SK-N-SH (cell line): ENCODE measurements around the gene ADAMTS6. TPM values are rescaled to one million over a fixed set of nuclear protein-coding genes. Genes with fewer than 3 reads are reported as not detected.

Experiments
- CTCF ChIA-PET: fragments of 300-600, 350-600 bp; formaldehyde crosslinking; extraction: SDS; loops from one replicate; lab custom pipeline; 2021; lab: Yijun Ruan, JAX
- POLR2A ChIA-PET: fragments of 350-600 bp; sonication (Branson Sonifier 250); formaldehyde crosslinking; extraction: SDS; loops from one replicate; lab custom pipeline; 2020; ENCODE audit warnings: antibody characterized with exemption, inconsistent platforms; lab: Yijun Ruan, JAX
- DNase-seq: peaks from one replicate; pipeline ENCODE4 v3.0.0; 2012
- H2AFZ ChIP-seq: fragments of 200-600 bp; sonication (generic); 2 replicates; pipeline ENCODE4 v1.8.1; 2016; ENCODE audit warnings: antibody characterized with exemption, mild to moderate bottlenecking, low read depth
- H3F3A ChIP-seq: fragments of 200-600 bp; sonication (generic); replicated peaks from 2 replicates; pipeline ENCODE3; 2016; ENCODE audit warnings: antibody characterized with exemption, mild to moderate bottlenecking; ENCODE audit not compliant: insufficient read depth
- H3K27ac ChIP-seq, 2 experiments: fragments of 200-500 bp in 1 of 2; fragments of 200-600 bp in 1 of 2; sonication (Bioruptor generic) in 1 of 2; sonication (generic), shearing (Covaris generic) in 1 of 2; 2 replicates each; pipeline versions ENCODE4 v1.5.1 to v1.6.1; 2014 to 2016; ENCODE audit warnings: low read depth in 2 of 2, inconsistent platforms in 1 of 2, low read length in 1 of 2, mild to moderate bottlenecking in 1 of 2, mixed read lengths in 1 of 2
- H3K27me3 ChIP-seq: fragments of 200-600 bp; sonication (generic), shearing (Covaris generic); 2 replicates; pipeline ENCODE4 v1.6.1; 2016; ENCODE audit warnings: mixed run types; ENCODE audit not compliant: insufficient read depth
- H3K36me3 ChIP-seq, 2 experiments: fragments of 200-500 bp in 1 of 2; fragments of 200-600 bp in 1 of 2; sonication (Bioruptor generic) in 1 of 2; sonication (generic) in 1 of 2; replicated peaks in 1 of 2; 2 replicates each; pipeline versions ENCODE3 to v1.5.1; 2014 to 2016; ENCODE audit warnings: low read length in 1 of 2, mild to moderate bottlenecking in 1 of 2; ENCODE audit not compliant: insufficient read depth in 2 of 2, control insufficient read depth in 1 of 2
- H3K4me1 ChIP-seq, 2 experiments: fragments of 200-500 bp in 1 of 2; fragments of 200-600 bp in 1 of 2; sonication (Bioruptor generic) in 1 of 2; sonication (generic), shearing (Covaris generic) in 1 of 2; 2 replicates each; pipeline versions ENCODE4 v1.5.1 to v1.6.1; 2014 to 2016; ENCODE audit warnings: low read depth in 1 of 2, low read length in 1 of 2, mixed run types in 1 of 2; ENCODE audit not compliant: insufficient read depth in 2 of 2, control insufficient read depth in 1 of 2
- H3K4me2 ChIP-seq: fragments of 200-600 bp; sonication (generic), shearing (Covaris generic); 2 replicates; pipeline ENCODE4 v1.6.1; 2017; ENCODE audit warnings: mixed run types
- H3K4me3 ChIP-seq, 2 experiments: fragments of 200-500 bp in 1 of 2; fragments of 200-600 bp in 1 of 2; sonication (Bioruptor generic) in 1 of 2; sonication (generic), shearing (Covaris generic) in 1 of 2; 2 replicates each; pipeline versions ENCODE4 v1.5.1 to v1.8.1; 2014 to 2016; ENCODE audit warnings: low read depth in 2 of 2, inconsistent platforms in 1 of 2, low read length in 1 of 2, mild to moderate bottlenecking in 1 of 2, mixed read lengths in 1 of 2, moderate library complexity in 1 of 2
- H3K79me2 ChIP-seq: fragments of 200-600 bp; sonication (generic); 2 replicates; pipeline ENCODE4 v1.8.1; 2017; ENCODE audit warnings: mild to moderate bottlenecking; ENCODE audit not compliant: insufficient read depth
- H3K9ac ChIP-seq: fragments of 200-600 bp; sonication (generic); 2 replicates; pipeline ENCODE4 v1.6.1; 2017; ENCODE audit warnings: mixed run types
- H3K9me2 ChIP-seq: fragments of 200-600 bp; sonication (generic); 2 replicates; pipeline ENCODE4 v1.6.1; 2017; ENCODE audit warnings: mixed run types
- H3K9me3 ChIP-seq: fragments of 200-600 bp; sonication (generic); 2 replicates; pipeline ENCODE4 v1.6.1; 2017; ENCODE audit warnings: mixed run types, mild to moderate bottlenecking, moderate library complexity
- H4K20me1 ChIP-seq: fragments of 200-600 bp; sonication (generic); 2 replicates; pipeline ENCODE4 v1.6.1; 2017; ENCODE audit warnings: mild to moderate bottlenecking, mixed run types; ENCODE audit not compliant: insufficient read depth
- CTCF ChIP-seq: fragments of 200-600 bp; sonication (generic); IDR thresholded peaks from 2 replicates; pipeline ENCODE4 v1.6.1; 2017; ENCODE audit warnings: antibody characterized with exemption, mild to moderate bottlenecking, moderate library complexity
- EZH2phosphoT487 ChIP-seq: fragments of 200-600 bp; sonication (generic); IDR thresholded peaks from 2 replicates; pipeline ENCODE4 v1.6.1; 2017; ENCODE audit warnings: low read depth, mixed run types, mild to moderate bottlenecking, antibody characterized with exemption, moderate library complexity, borderline replicate concordance
- FOSL2 ChIP-seq: IDR thresholded peaks from 2 replicates; pipeline ENCODE4 v1.4.0; 2012; ENCODE audit warnings: low read depth, mild to moderate bottlenecking, moderate library complexity, borderline replicate concordance
- GABPA ChIP-seq: IDR thresholded peaks from 2 replicates; pipeline ENCODE4 v1.4.0; 2012; ENCODE audit warnings: low read depth, mild to moderate bottlenecking
- NFIC ChIP-seq: IDR thresholded peaks from 2 replicates; pipeline ENCODE4 v1.4.0; 2012; ENCODE audit warnings: borderline replicate concordance
- NRF1 ChIP-seq: IDR thresholded peaks from 2 replicates; pipeline ENCODE4 v1.6.1; 2012; ENCODE audit warnings: low read depth, mild to moderate bottlenecking, low read length
- RFX5 ChIP-seq: IDR thresholded peaks from 2 replicates; pipeline ENCODE4 v1.6.1; 2012; ENCODE audit warnings: mild to moderate bottlenecking, improper control_type of control experiment, low read length
- RXRA ChIP-seq: IDR thresholded peaks from 2 replicates; pipeline ENCODE4 v1.4.0; 2012; ENCODE audit warnings: low read depth, mild to moderate bottlenecking, borderline replicate concordance
- USF1 ChIP-seq: IDR thresholded peaks from 2 replicates; pipeline ENCODE4 v1.4.0; 2012; ENCODE audit warnings: low read depth, borderline replicate concordance
- WGBS: methylation state at CpG from one replicate; pipeline ENCODE4 v1.1.6; 2017; ENCODE audit warnings: low lambda C conversion rate; 5-methylcytosine and 5-hydroxymethylcytosine counted together
- polyA plus RNA-seq, 3 experiments: library from polyadenylated mRNA; depleted of rRNA; stranded (reverse); fragments of >200 nt; gene quantifications; 2 replicates each; pipeline ENCODE4 v1.2.3, GENCODE V29; 2012
- TF ChIP-seq, protein P1 (sequence below): IDR thresholded peaks from 2 replicates; pipeline ENCODE4 v1.6.1; 2012; ENCODE audit warnings: mild to moderate bottlenecking, low read depth, low read length, moderate library complexity
- TF ChIP-seq, protein P2 (sequence below): fragments of 150-350 bp; IDR thresholded peaks from 2 replicates; pipeline ENCODE4 v1.6.1; 2017; ENCODE audit warnings: antibody characterized with exemption, low read length, low read depth, borderline replicate concordance
- TF ChIP-seq, protein P3 (sequence below): IDR thresholded peaks from 2 replicates; pipeline ENCODE4; 2012
- TF ChIP-seq, protein P4 (sequence below): IDR thresholded peaks from 2 replicates; pipeline ENCODE4 v1.4.0; 2012; ENCODE audit warnings: low read depth

ADAMTS6 gene
- polyA plus RNA-seq, 1 of the 3 experiments (the other 2 are of a cell fraction), result 15.0 TPM

DNA sequence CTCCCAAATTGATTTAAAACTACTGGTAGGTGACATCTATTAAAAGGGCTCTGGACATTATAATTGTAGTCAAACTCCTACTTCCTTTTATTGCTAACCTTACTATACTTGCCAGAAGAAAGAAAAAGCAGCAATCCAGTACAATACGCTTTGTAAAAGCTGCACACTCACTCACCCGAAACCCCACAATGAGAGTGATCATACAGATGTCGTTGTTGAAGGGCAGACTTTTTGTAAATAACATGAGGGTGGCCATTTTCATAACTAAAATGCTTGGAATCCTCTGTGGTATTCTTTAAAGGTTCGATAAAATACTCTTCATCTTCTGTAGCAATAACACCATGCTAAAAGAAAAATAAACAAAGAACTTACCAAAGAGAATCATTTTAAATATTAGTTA, 21.7 kb downstream of the ADAMTS6 start (continued):
- TF ChIP-seq, protein P1, sequence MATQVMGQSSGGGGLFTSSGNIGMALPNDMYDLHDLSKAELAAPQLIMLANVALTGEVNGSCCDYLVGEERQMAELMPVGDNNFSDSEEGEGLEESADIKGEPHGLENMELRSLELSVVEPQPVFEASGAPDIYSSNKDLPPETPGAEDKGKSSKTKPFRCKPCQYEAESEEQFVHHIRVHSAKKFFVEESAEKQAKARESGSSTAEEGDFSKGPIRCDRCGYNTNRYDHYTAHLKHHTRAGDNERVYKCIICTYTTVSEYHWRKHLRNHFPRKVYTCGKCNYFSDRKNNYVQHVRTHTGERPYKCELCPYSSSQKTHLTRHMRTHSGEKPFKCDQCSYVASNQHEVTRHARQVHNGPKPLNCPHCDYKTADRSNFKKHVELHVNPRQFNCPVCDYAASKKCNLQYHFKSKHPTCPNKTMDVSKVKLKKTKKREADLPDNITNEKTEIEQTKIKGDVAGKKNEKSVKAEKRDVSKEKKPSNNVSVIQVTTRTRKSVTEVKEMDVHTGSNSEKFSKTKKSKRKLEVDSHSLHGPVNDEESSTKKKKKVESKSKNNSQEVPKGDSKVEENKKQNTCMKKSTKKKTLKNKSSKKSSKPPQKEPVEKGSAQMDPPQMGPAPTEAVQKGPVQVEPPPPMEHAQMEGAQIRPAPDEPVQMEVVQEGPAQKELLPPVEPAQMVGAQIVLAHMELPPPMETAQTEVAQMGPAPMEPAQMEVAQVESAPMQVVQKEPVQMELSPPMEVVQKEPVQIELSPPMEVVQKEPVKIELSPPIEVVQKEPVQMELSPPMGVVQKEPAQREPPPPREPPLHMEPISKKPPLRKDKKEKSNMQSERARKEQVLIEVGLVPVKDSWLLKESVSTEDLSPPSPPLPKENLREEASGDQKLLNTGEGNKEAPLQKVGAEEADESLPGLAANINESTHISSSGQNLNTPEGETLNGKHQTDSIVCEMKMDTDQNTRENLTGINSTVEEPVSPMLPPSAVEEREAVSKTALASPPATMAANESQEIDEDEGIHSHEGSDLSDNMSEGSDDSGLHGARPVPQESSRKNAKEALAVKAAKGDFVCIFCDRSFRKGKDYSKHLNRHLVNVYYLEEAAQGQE, result no peak
- TF ChIP-seq, protein P2, sequence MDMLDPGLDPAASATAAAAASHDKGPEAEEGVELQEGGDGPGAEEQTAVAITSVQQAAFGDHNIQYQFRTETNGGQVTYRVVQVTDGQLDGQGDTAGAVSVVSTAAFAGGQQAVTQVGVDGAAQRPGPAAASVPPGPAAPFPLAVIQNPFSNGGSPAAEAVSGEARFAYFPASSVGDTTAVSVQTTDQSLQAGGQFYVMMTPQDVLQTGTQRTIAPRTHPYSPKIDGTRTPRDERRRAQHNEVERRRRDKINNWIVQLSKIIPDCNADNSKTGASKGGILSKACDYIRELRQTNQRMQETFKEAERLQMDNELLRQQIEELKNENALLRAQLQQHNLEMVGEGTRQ, result no peak
- TF ChIP-seq EZH2phosphoT487, result no peak
- TF ChIP-seq USF1, result no peak
- TF ChIP-seq, protein P3, sequence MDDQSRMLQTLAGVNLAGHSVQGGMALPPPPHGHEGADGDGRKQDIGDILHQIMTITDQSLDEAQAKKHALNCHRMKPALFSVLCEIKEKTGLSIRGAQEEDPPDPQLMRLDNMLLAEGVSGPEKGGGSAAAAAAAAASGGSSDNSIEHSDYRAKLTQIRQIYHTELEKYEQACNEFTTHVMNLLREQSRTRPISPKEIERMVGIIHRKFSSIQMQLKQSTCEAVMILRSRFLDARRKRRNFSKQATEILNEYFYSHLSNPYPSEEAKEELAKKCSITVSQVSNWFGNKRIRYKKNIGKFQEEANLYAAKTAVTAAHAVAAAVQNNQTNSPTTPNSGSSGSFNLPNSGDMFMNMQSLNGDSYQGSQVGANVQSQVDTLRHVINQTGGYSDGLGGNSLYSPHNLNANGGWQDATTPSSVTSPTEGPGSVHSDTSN, result no peak
- no peak for TF ChIP-seq GABPA

DNA sequence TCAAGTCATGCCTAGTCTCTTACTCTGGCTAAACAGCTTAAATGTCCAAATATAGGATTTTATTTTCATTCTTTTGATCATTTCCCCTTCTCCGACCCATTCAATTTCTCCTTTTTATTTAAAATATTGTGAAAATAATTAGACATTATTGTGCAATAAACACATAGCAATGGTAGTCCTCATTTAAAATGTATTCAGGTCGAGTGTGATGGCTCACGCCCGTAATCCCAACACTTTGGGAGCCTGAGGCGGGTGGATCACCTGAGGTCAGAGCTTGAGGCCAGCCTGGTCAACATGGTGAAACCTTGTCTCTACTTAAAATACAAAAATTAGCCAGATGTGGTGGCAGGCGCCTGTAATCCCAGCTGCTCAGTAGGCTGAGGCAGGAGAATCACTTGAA, 26.7 kb downstream of the ADAMTS6 start:
- Histone ChIP-seq H3K9me3 (no peaks in the 10 kb centered on the region), H2AFZ (no peak overlapping the region), H4K20me1 (no peaks in the 10 kb centered on the region), H3K27me3 (no peaks in the 10 kb centered on the region), H3K9me2 (no peaks in the 10 kb centered on the region), H3K4me1 (no peaks in the 10 kb centered on the region), H3K4me3 (no peak overlapping the region), H3K27ac (no peak overlapping the region), H3K79me2 (peaks cover 45% of the 10 kb centered on the region), H3F3A (peaks cover 45% of the 10 kb centered on the region), H3K9ac (no peak overlapping the region), H3K36me3 (peaks cover 29 to 92% of the 10 kb centered on the region in 2 experiments), H3K4me2 (no peak overlapping the region)
- ChIA-PET CTCF (interaction anchor here (0.6 kb wide), 1 partner anchor 707 kb away, joined by 3 read pairs; no protein-coding TSS in a partner anchor), POLR2A (no interaction called here)
- 95% methylated on average over 6 of the region's 6 CpGs for WGBS
- no peak for TF ChIP-seq NFIC
- TF ChIP-seq CTCF, result no peak
- TF ChIP-seq FOSL2, result no peak
- no peak for TF ChIP-seq GABPA
- TF ChIP-seq RFX5, result no peak
- TF ChIP-seq RXRA, result no peak
- TF ChIP-seq, protein P4, sequence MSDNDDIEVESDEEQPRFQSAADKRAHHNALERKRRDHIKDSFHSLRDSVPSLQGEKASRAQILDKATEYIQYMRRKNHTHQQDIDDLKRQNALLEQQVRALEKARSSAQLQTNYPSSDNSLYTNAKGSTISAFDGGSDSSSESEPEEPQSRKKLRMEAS, result no peak
- no peak for TF ChIP-seq NRF1
- DNase-seq, result no peak
